ENCODE data around the gene SPATA6L.

- TF ChIP-seq, protein P1, sequence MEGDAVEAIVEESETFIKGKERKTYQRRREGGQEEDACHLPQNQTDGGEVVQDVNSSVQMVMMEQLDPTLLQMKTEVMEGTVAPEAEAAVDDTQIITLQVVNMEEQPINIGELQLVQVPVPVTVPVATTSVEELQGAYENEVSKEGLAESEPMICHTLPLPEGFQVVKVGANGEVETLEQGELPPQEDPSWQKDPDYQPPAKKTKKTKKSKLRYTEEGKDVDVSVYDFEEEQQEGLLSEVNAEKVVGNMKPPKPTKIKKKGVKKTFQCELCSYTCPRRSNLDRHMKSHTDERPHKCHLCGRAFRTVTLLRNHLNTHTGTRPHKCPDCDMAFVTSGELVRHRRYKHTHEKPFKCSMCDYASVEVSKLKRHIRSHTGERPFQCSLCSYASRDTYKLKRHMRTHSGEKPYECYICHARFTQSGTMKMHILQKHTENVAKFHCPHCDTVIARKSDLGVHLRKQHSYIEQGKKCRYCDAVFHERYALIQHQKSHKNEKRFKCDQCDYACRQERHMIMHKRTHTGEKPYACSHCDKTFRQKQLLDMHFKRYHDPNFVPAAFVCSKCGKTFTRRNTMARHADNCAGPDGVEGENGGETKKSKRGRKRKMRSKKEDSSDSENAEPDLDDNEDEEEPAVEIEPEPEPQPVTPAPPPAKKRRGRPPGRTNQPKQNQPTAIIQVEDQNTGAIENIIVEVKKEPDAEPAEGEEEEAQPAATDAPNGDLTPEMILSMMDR (conservative IDR thresholded peaks at IDR 0.05; ENCODE audit: low read length), result no peak
- peak; percentile 99 for TF ChIP-seq EZH2phosphoT487 (IDR thresholded peaks at IDR 0.05; ENCODE audit: borderline replicate concordance)
Measured at GRCh38 chr9:4563105-4563504, 103.2 kb downstream of the SPATA6L start.

All from Loucy (cell line).